ENCODE measurements around the gene S100B.

DNA sequence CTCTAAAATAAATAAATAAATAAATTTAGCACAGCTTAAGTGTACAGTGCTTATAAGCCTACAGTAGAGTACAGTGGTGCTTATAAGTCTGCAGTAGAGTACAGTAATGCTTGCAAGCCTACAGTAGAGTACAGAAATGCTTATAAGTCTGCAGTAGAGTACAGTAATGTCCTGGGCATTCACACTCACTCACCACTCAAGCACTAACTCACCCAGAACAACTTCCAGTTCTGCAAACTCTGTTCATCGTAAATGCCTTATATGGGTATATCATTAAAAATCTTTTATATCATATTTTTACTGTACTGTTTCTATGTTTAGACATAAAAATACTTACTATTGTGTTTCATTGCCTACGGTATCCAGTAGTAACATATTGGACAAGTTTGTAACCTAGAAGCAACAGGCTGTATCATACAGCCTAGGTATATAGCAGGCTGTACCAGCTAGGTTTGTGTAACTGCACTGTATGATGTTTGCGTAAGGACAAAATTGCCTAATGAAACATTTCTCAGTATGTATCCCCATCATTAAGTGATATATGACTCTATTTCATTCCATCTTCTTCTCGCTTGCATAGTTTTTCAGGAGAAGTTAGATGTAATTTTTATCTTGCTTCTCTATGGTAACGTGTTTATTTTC is 14.0 kb upstream of the S100B start:
- TF ChIP-seq GATA2 (IDR thresholded peaks at IDR 0.05; ENCODE audit: low read depth, low read length), result no peak
- no peak for TF ChIP-seq GATA3 (IDR thresholded peaks at IDR 0.05; ENCODE audit: low read depth, low read length)
